Erythroblast (primary cell): ENCODE results near the gene GIMAP8.

ENCODE experiments used
- GATA1 ChIP-seq: IDR thresholded peaks from 2 replicates; pipeline ENCODE4 v1.6.1; 2011; ENCODE audit warnings: low read depth, mild to moderate bottlenecking, control low read depth, low read length, moderate library complexity
- POLR2A ChIP-seq: IDR thresholded peaks from 2 replicates; pipeline ENCODE4 v1.6.1; 2011; ENCODE audit warnings: mild to moderate bottlenecking, low read length

GRCh38 chr7:150410680-150411346 is 39.6 kb upstream of the GIMAP8 start:
- no peak for TF ChIP-seq POLR2A
- TF ChIP-seq GATA1, result no peak
